GM10847 (cell line): ENCODE data around the gene TNXB.

Source experiments
- POLR2A ChIP-seq: IDR thresholded peaks from 2 replicates; pipeline ENCODE4 v1.6.1; 2011; ENCODE audit not compliant: insufficient read length; ENCODE audit errors: extremely low read depth

Gene TNXB

GRCh38 chr6:32109114-32109764 is at the start of gene TNXB:
Gene TNXB, minus strand, starts transcription at chr6:32109338. Its CDS starts 11,140 bp downstream, at chr6:32098198.
- TF ChIP-seq POLR2A, result no peak

GRCh38 chr6:32158052-32158451 is 48.9 kb upstream of the TNXB start:
- no peak for TF ChIP-seq POLR2A

- TF ChIP-seq POLR2A, result no peak
Observed at GRCh38 chr6:32156891-32157290, 47.8 kb upstream of the TNXB start.

- no peak for TF ChIP-seq POLR2A
Observed at GRCh38 chr6:32154514-32155161, 45.5 kb upstream of the TNXB start.

- TF ChIP-seq POLR2A, result no peak
Observed at GRCh38 chr6:32153564-32154513, 44.7 kb upstream of the TNXB start, which contains the start of gene PPT2. Gene PPT2, plus strand, starts transcription at chr6:32154141. Its CDS starts 454 bp downstream, at chr6:32154595.

GRCh38 chr6:32152769-32153563 is 43.8 kb upstream of the TNXB start:
- TF ChIP-seq POLR2A, result no peak

- TF ChIP-seq POLR2A, result no peak
Observed at GRCh38 chr6:32151863-32152768, 43.0 kb upstream of the TNXB start, which contains the start of gene PRRT1. Gene PRRT1, minus strand, starts transcription at chr6:32151939. Its CDS starts 112 bp downstream, at chr6:32151827.

- no peak for TF ChIP-seq POLR2A
Observed at GRCh38 chr6:32151181-32151862, 42.2 kb upstream of the TNXB start.

- no peak for TF ChIP-seq POLR2A
Observed at GRCh38 chr6:32149932-32150870, 41.1 kb upstream of the TNXB start.

- TF ChIP-seq POLR2A, result no peak
Observed at GRCh38 chr6:32149092-32149755, 40.1 kb upstream of the TNXB start.

- no peak for TF ChIP-seq POLR2A
Observed at GRCh38 chr6:32148289-32149091, 39.4 kb upstream of the TNXB start.
